PC-9 (cell line): ENCODE measurements around the gene BCL2L14.

Experiments
- EZH2 ChIP-seq: fragments of 200-600 bp; sonication (generic); IDR thresholded peaks from 2 replicates; pipeline ENCODE4 v1.8.0; 2017; ENCODE audit warnings: antibody characterized with exemption, low read depth
- TF ChIP-seq, protein P1 (sequence below): fragments of 200-600 bp; sonication (generic); conservative IDR thresholded peaks from 2 replicates; pipeline ENCODE4 v1.6.1; 2017; ENCODE audit warnings: mixed run types, antibody characterized with exemption, mild to moderate bottlenecking, moderate library complexity

- TF ChIP-seq, protein P1, sequence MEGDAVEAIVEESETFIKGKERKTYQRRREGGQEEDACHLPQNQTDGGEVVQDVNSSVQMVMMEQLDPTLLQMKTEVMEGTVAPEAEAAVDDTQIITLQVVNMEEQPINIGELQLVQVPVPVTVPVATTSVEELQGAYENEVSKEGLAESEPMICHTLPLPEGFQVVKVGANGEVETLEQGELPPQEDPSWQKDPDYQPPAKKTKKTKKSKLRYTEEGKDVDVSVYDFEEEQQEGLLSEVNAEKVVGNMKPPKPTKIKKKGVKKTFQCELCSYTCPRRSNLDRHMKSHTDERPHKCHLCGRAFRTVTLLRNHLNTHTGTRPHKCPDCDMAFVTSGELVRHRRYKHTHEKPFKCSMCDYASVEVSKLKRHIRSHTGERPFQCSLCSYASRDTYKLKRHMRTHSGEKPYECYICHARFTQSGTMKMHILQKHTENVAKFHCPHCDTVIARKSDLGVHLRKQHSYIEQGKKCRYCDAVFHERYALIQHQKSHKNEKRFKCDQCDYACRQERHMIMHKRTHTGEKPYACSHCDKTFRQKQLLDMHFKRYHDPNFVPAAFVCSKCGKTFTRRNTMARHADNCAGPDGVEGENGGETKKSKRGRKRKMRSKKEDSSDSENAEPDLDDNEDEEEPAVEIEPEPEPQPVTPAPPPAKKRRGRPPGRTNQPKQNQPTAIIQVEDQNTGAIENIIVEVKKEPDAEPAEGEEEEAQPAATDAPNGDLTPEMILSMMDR: no peak
- no peak for TF ChIP-seq EZH2
Observed at GRCh38 chr12:12141000-12141399, 70.3 kb downstream of the BCL2L14 start.
